ENCODE results near the gene BNIP3.
"Not testable (repeated sequence)": the region's sequence is repeated elsewhere in the genome, so short reads cannot be mapped to it uniquely, and the experiment has no call there.

The BNIP3 gene

DNA sequence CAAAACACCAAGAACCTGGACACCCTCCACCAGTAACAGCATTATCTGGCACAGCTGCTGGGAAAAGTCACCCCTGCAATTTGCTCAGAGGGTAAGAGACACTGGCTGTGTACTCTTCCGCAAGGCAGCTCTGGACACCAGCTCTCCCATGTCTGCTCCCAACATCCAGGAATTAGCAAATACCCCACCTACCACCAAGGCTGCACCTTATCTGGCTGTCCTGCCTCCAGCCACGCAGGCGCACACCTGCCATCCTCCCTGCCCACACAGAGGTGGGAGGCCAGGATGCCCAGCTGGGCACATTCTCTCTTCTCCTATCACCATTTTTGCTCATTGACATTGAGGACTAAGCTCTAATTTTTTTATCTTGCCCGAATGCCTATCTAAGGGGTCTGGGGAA lies 20.3 kb upstream of the BNIP3 start:
- no peak for DNase-seq (ENCODE audit: low read depth in 2 of 2)

DNA sequence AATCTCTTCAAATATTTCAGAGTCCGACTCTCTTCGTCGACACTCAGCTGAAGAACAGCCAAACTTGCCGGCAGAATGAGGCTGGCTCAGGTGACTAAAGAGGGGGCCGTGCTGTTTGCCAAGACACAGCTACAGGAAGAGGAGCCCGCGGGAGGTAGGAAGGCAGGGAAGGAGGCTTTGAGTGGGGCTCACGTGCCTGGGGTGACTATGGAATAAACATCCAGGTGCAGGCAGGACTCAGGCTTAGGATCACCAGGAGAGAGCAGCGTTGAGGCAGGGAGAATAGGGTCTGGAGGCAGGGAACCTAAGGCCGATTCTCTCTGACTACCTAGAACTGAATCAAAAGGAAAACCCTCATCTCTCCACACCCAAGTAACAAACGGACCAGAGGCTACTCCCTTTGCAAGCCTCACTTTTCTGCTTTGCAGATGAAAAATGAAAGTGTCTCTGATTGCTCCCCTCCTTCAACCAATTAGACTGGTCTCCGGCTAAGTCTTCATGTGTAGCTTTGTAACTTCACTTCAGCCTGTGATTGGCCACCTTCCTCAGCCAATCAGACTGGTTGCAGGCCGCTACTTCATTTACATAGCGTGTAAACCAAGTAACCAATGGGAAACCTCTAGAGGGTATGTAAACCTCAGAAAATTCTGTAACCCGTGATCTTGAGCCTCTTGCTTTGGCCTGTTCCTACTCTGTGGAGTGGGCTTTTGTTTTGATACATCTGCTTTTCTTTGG lies 19.7 kb upstream of the BNIP3 start:
- DNase-seq (ENCODE audit: low read depth in 2 of 2), result no peak

DNA sequence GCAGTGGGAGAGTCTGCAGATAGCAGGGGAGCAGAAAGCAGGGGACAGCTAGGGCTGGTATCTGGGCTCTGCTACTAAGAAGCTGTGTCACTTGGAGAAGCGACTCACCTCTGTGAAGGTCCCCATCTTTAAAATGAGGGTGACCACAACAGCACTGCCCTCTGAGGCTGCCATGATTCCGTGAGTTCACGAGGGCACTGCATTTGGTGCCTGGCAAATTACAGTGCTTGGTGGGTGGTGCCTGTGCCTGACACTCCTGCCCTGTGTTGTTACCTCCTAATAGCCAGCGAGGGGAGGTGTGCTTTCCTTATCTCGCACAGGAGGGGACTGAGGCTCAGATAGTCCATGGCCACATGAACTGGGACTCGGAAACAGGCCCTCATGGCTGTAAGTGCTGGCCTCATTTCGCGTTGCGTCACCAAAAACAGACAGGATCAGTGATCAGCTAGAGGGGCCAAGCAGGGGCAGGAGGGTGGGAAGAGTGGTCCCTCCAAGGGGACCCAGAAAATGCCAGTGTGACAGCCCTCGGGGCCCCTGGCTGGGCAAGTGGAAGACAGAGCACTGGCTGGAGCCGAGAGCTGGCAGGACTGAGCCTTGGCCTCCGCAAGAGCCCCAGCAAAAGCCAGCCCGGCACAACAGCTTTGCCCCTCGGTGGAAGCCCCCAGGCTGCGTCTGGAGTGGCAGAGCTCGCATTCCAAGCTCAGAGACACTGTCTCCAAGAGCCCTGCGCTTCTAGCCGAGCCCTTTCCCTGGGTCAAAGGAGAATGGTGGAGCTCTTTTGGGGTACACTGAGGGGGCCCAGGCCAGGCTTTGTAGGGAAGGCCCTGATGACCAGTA lies 17.3 kb upstream of the BNIP3 start:
- DNase-seq (ENCODE audit: low read depth in 2 of 2), result no peak

DNA sequence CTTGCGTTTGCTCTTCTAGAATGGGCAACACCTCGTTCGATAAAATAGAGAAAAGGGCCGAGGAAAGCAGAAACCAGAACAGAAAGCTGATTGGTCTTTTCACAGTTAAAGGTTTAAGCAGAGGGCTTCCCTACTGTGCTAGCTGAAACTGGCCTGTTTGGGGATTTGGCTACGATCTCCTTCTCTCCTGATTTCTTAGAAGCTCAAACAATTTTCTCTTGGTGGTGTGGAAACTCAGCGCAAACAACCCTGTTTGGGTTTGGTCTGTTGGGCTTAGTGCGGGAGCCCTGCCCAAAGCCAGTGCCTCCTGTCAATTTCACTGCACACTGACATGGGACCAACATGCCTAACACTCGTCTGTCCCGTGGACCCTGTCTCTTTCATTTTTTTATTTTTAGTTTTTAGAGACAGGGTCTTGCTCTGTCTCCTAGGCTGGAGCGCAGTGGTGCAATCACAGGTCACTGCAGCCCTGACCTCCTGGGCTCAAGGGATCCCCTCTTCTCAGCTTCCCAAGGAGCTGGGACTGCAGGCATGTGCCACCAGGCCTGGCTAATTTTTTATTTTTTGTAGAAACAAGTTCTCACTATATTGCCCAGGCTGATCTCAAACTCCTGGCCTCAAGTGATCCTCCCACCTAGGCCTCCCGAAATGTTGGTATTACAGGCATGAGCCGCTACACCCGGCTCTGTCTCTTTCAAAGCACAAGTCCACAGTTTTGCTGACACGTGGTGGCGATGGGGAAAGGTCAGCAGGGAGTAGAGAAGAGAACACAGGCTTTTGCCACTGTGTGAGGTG lies 16.5 kb upstream of the BNIP3 start:
- no peak for DNase-seq (ENCODE audit: low read depth in 2 of 2)

DNA sequence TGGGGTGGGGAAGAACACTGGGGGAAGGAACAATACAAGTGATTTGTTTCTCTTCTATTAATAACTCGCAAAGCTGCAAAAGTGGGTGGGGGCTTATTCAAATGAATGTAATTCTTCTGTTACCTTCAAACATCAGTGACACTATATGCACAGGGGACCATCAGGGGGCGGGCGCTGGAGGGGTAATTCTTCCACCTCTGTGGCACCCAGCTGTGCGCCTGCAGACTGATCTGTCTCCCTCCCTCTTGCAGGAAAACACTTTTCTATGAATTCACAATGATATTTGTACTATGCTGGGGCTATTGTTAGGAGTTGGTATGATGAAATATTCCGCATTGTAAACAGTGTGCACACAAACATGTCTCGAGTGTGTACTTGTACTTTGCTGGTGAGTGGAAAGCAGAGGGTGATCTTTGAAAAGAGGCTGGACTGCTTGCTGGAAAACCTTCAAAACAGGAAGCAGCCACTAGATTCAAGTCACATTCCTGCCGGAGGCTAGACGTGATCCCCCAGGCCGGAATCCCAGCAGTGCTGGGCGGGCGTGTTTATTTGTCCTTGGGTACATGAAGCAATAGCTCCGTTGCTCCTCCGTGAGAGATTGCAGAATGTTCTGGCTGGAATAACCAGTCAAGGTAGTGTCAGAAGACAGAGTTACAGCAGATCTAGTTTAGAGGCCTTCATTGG lies 15.8 kb upstream of the BNIP3 start:
- no peak for DNase-seq (ENCODE audit: low read depth in 2 of 2)

DNA sequence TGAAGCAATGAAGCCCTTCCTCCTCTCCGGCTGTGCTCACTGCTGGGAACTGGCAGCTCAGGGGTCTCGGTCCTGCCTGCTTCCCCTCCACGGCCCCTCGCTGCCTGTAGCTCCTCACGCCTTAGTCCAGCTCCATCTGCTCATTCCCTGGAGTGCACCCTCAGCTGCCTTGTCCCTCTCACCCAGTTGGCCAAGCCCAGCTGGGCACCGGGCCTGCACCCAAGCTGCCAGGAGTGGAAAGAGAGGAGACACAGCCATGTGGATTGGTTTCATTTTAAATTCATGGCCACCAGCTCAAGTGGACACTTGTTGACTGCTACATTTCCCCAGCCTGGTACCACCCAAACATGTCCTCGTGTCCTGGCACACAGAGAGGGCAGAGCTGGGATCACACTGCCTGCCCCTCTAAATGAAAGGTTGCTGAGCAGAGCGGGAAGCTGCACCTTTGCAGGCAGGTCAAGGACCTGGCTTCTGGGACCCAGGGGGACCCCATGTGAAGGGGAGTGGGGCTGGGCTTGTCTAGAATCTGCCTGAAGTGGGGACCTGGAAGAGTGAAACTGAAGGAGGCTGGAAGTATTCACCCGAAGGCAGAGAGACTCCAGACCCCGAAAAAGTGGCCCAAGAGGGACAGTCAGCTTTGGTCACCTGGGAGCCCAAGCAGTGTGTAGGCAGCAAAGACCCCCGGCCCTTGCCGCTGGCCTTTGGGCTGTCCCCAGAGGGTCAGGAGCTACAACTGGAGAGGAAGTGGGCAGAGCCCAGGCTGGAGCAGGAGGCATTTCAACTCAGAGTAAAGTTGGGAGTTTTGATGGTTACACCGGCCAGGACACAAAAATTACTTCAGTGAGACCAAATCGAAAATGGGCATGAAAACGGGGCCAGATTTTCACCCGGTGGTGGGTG lies 15.0 kb upstream of the BNIP3 start:
- DNase-seq (ENCODE audit: low read depth in 2 of 2), result no peak

DNA sequence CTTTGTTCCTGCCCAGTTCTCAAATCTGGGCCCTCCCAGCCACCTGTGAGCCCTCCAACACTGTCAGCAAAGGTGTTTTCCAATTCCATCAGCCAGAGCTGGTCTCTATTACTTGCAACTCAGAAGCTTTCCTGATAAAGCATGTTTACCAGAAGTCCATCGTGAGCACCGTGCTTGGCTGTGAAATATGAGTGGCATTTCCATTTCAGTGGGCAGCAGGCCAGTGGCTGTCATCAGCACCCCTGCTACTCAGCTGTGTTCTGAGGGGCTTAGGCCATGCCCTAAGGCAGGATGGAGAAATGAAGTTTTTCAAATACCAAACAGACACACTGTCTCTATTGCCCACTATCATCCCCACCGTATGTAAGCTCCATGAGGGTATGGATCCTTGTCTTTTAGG lies 12.7 kb upstream of the BNIP3 start:
- DNase-seq (ENCODE audit: low read depth in 2 of 2), result no peak

DNA sequence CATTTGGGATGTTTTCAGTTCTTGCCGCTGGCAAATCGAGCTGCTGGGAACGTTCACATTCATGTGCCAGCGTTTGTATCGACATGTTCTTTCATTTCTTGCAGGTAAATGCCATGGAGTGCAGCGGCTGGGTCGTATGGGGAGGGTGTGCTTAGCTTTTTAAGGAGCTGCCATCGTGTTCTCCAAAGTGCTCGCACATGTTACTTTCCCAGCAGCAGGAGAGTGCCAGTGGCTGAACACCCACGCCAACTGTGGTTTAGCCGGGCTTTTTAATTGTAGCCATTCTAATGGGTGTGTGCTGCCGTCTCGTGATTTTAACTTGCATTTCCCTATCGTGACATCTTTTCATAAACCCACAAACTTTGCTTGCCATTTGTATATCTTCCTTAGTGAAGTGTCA lies 11.6 kb upstream of the BNIP3 start:
- DNase-seq (ENCODE audit: low read depth in 2 of 2), result no peak

DNA sequence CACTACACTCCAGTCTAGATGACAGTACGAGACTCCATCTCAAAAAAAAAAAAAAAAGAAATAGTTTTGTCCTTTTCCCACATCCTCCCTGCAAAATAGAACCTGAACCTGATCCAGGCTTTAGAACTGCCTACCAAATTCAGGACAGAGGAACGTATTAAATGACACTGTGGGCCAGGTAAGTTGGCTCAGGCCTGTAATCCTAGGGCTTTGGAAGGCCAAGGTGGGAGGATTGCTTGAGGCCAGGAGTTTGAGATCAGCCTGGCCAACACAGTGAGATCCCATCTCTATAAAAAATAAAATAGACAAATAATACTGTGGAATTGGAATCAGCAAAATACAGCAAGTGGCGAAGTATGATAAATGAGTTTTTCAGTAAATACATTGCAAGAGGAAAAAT lies 10.0 kb upstream of the BNIP3 start:
- no peak for DNase-seq (ENCODE audit: low read depth in 2 of 2)

DNA sequence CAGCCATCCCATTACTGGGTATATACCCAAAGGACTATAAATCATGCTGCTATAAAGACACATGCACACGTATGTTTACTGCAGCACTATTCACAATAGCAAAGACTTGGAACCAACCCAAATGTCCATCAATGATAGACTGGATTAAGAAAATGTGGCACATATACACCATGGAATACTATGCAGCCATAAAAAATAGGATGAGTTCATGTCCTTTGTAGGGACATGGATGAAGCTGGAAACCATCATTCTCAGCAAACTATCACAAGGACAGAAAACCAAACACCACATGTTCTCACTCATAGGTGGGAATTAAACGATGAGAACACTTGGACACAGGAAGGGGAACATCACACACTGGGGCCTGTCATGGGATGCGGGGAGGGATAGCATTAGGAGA lies 6.1 kb upstream of the BNIP3 start:
- DNase-seq (ENCODE audit: low read depth in 2 of 2), result not testable (repeated sequence)

DNA sequence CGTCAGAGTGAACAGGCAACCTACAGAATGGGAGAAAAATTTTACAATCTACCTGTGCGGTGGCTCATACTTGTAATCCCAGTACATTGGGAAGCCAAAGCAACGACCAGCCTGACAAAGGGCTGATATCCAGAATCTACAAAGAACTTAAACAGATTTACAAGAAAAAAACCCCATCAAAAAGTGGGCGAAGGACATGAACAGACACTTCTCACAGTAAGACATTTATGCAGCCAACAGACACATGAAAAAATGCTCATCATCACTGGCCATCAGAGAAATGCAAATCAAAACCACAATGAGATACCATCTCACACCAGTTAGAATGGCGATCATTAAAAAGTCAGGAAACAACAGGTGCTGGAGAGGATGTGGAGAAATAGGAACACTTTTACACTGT lies 5.6 kb upstream of the BNIP3 start:
- DNase-seq (ENCODE audit: low read depth in 2 of 2), result not testable (repeated sequence)

DNA sequence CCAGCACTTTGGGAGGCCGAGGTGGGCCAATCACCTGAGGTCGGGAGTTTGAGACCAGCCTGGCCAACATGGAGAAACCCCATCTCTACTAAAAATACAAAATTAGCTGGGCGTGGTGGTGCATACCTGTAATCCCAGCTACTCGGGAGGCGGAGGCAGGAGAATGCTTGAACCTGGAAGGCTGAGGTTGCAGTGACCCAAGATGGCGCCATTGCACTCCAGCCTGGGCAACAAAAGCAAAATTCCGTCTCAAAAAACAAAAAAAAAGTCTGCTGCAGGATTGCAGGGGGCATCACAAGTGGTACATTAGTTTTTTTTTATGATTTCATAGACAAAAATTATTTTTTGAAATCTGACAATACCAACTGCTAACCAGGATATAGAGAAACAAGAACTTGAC lies 5.1 kb upstream of the BNIP3 start:
- not testable (repeated sequence) for DNase-seq (ENCODE audit: low read depth in 2 of 2)

DNA sequence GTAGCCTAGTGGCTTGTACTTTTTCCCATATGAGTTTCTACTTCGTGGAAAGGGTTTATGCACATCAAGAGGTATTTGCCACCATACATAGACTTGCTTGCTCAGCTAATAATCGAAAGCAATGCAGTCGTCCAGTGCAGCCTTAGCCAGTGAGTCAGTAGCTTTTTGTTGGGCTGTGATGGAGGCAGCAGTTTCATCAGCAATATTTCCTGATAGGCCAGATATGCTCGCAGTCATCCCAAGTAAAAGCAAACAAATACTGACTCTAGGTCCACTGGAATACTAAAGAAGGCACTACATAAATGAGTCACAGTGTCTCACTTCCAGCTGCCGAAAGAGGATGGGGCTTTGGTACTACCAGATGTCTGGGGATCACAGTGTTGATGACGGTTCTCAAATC lies 2.1 kb upstream of the BNIP3 start:
- DNase-seq (ENCODE audit: low read depth in 2 of 2), result peak; percentile 67 to 69

DNA sequence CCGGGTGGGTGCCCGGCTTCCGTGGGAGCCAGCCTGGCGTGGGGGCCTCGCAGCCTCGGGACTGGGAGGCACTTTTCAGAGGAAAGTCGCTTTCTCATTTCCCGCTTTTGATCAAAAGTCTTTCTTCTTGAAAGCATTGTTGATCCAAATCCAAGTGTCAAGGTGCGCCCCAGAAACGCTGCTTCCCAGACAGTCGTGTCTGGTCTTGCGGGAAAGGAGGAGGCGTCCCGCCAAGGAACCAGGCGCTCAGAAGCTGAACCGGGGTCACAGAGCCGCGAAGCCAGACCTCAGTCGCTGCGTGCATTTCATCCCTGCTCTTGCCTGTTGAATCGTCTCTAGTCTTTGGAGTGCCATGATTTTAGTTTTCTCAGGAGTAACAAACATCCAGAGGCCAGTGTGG lies 1.1 kb upstream of the BNIP3 start:
- no peak for DNase-seq (ENCODE audit: low read depth in 2 of 2)

DNA sequence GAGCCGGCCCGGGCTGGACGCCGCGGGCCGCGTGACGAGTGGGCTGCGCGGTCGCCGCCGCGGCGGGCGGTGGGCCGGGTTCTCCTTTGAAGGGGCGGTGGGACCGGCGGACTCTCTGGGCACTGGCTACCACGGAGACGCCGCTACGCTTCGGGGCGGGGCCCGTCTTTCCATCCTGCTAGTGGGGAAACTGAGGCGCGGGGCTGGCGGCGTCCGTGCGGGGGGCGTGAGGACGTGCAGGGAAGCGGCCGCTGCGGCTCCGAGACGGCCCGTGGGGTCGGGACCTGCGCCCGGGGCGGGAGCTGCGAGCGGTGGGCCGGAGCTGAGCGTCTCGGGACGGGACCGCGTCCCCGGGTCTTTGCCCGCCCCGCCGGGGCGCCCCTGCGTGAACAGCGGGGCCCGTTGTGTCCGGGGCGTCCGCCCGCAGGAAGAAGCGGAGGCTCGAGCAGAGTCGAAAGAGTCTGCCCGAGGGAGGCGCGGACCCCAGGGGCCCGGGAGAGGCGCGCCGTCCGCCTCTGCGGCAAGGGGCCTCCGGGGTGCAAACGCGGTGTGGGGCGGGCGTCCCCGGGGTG lies 548 bp upstream of the BNIP3 start:
- DNase-seq (ENCODE audit: low read depth in 2 of 2), result no peak

DNA sequence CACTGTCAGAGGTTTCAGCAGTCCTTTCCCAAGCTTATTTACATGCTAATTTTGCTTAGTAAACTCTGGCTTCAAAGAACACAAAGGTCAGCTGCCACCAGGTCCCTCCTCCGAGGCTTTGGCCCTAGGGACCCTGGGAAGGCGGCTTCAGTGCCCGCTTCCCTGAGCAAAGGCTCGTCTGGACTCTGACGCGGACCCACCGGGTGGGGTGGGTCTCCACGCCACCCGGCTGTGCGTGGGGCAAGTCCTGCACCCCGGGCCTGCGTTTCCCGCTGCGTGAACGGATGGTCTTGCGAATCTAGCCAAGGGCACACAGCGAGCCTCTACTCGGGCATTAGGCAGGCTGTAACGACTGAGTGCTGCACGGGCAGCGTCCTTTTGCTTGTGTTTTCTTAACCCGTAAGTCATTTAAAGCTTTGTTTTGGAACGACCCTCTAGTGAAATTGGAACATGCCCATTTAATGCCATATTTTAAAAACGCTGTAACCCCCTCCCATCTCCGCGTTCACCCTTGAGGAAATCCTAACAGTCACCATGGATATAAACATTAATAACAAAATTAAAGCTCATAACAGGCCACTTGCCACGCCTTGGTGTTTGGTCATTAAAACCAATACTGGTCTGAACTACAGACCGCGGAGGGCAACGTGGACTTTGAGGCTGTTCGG lies 828 bp downstream of the BNIP3 start:
- no peak for DNase-seq (ENCODE audit: low read depth in 2 of 2)

DNA sequence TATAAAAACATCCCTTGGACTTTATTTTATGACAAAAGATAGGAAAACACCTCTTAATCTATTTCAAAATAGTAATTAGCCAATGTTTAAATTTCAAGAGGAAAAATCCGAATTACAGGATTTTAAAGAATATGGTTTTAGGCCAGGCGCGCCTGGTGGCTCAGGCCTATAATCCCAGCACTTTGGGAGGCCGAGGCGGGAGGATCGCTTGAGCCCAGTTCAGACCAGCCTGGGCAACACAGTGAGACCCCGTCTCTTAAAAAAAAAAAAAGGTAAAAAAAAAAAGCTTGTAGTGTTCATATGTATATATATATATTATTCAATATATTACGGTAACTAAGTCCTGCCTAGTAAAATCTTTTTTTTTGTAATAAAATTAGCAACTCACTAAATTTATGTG lies 1.4 kb downstream of the BNIP3 start:
- no peak for DNase-seq (ENCODE audit: low read depth in 2 of 2)

DNA sequence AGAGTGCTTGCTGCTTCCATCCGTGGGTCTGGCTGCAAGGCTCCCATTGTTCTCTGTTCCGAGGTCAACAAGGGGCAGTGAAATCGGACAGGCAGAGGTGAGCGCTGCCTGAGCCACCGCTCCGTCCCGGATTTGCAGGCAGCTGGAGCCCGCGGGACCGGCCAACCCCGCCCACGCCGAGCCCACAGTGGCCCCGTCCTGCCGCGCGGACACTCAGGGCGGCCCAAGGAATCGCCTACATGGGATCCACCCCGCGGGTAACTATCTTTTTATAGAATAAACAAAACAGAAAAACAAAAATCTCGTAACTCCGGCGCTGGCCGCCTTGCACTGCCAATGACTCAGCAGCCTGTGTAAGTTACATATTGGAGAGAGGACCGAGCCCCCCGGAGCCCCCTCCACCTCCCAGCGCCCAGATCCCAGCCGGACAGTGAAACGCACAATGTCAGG lies 1.9 kb downstream of the BNIP3 start:
- no peak for DNase-seq (ENCODE audit: low read depth in 2 of 2)

DNA sequence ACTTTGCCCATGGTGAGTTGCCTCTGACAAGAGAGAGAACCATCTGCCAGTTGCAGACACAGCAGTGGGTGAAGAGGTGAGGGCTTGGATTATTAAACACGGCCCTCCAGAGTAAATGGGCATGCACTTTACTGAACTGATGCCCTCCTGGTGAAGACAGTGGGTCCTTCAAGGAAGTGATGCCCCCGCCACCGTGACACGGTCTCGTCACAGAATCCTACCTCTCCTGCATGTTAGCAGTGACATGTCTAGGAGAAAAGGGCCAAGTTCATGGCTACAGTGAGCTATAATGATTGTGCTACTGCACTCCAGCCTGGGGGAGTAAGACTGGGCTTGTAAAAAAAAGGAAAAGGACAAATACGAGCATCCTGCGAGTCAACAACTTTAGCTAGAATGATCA lies 2.4 kb downstream of the BNIP3 start:
- no peak for DNase-seq (ENCODE audit: low read depth in 2 of 2)

DNA sequence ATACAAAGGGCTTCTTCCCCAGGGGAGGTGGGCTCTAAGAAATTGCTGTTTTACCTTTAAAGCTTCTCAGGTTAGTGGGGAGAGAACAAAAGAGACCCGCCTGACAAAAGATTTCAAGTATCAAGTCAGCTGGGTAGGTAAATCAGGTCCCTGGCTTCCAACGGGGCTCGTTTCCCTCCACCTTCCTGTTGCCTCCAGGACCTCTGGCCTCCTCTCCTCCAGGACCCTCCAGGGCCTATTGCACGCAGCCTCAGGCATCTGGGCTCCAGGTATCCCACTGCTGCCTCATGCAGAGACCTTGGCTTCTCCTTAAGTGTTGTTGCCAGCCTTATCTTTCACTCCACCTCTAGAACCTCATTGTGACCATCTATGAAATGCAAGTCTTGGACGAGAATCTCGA lies 2.9 kb downstream of the BNIP3 start:
- DNase-seq (ENCODE audit: low read depth in 2 of 2), result no peak
